K562 (cell line): ENCODE measurements around the gene NAGLU. TPM values are rescaled to one million over a fixed set of nuclear protein-coding genes. Genes with fewer than 3 reads are reported as not detected.

ENCODE experiments used
- BMI1 ChIP-seq: fragments of 150-350 bp; IDR thresholded peaks from 2 replicates; pipeline ENCODE4 v1.6.1; 2014; ENCODE audit warnings: low read length
- CEBPG ChIP-seq, 3 experiments: fragments of 200-800 bp in 1 of 3; sonication (Bioruptor generic) in 1 of 3; sonication (generic) in 1 of 3; formaldehyde crosslinking in 1 of 3; IDR thresholded peaks in 2 of 3; conservative IDR thresholded peaks in 1 of 3; 2 replicates each; pipeline versions ENCODE4 v1.6.1 to v1.8.0; 2016 to 2022; ENCODE audit warnings: missing compliant biosample characterization in 2 of 3, missing genetic modification characterization in 2 of 3, mild to moderate bottlenecking in 1 of 3, missing genetic modification reagents in 1 of 3
- CSDE1 ChIP-seq, 2 experiments: fragments of 450-650 bp; IDR thresholded peaks; 2 replicates each; pipeline ENCODE4 v1.6.1; 2016; ENCODE audit warnings: mild to moderate bottlenecking in 1 of 2
- ESRRA ChIP-seq: fragments of 450-650 bp; IDR thresholded peaks from 2 replicates; pipeline ENCODE4 v1.6.1; 2014; ENCODE audit warnings: low read depth, mild to moderate bottlenecking, moderate library complexity, borderline replicate concordance
- ETV1 ChIP-seq: fragments of 450-650 bp; conservative IDR thresholded peaks from 2 replicates; pipeline ENCODE4 v1.6.1; 2016; ENCODE audit warnings: missing genetic modification characterization, control low read depth, low read depth, missing compliant biosample characterization
- GABPB2 ChIP-seq: fragments of 250-450 bp; sonication (Bioruptor Pico); conservative IDR thresholded peaks from 2 replicates; pipeline ENCODE4 v1.5.1; 2021; ENCODE audit warnings: mild to moderate bottlenecking
- PCBP1 ChIP-seq: fragments of 200-400 bp; formaldehyde crosslinking; IDR thresholded peaks from 2 replicates; pipeline ENCODE4 v1.6.1; 2018; ENCODE audit warnings: mild to moderate bottlenecking, low read depth, low read length; ENCODE audit not compliant: poor library complexity, severe bottlenecking
- POLR2A ChIP-seq: fragments of 450-650 bp; conservative IDR thresholded peaks from 2 replicates; pipeline ENCODE4 v1.6.1; 2016
- RB1 ChIP-seq: fragments of 450-650 bp; IDR thresholded peaks from 2 replicates; pipeline ENCODE4 v1.6.1; 2017; ENCODE audit warnings: low read depth, mild to moderate bottlenecking
- SMAD1 ChIP-seq: fragments of 150-350 bp; IDR thresholded peaks from 2 replicates; pipeline ENCODE4 v1.6.1; 2014; ENCODE audit warnings: low read length, low read depth; ENCODE audit not compliant: partially characterized antibody
- ZNF146 ChIP-seq: IDR thresholded peaks from one replicate; pipeline ENCODE4 v1.6.1; 2018; ENCODE audit warnings: missing compliant biosample characterization; ENCODE audit not compliant: unreplicated experiment
- polyA plus RNA-seq, 8 experiments: library from polyadenylated mRNA; depleted of rRNA in 4 of 8; stranded (reverse) in 5 of 8; unstranded in 3 of 8; fragments of >200 nt; fragmentation: Nextera tagmentation in 2 of 8; fragmentation: Illumina TruSeq in 1 of 8; extraction: Ambion mirVana in 2 of 8; extraction: Trizol in 1 of 8; gene quantifications; 2 replicates each; pipeline versions ENCODE4 v1.2.1 to v1.2.3, GENCODE V29; 2011 to 2014; ENCODE audit warnings: inconsistent platforms in 1 of 8, missing spikeins in 1 of 8
- total RNA-seq, 7 experiments: library from RNA; depleted of rRNA in 6 of 7; stranded (reverse); fragments of >200 nt in 6 of 7; fragmentation: Illumina TruSeq in 2 of 7; extraction: Trizol in 2 of 7; gene quantifications; 2 replicates each; pipeline versions ENCODE4 v1.2.1 to v1.2.3, GENCODE V29; 2011 to 2021; ENCODE audit warnings: low replicate concordance in 1 of 7
- TF ChIP-seq, protein P1 (sequence below), 2 experiments: IDR thresholded peaks in 1 of 2; conservative IDR thresholded peaks in 1 of 2; 2 replicates each; pipeline ENCODE4 v1.6.1; 2016; ENCODE audit warnings: low read depth in 2 of 2, mild to moderate bottlenecking in 1 of 2, missing compliant biosample characterization in 1 of 2, missing genetic modification characterization in 1 of 2, moderate library complexity in 1 of 2
- TF ChIP-seq, protein P2 (sequence below): fragments of 250-450 bp; sonication (Bioruptor Pico); IDR thresholded peaks from 2 replicates; pipeline ENCODE4 v1.4.0; 2020; ENCODE audit warnings: mild to moderate bottlenecking, moderate library complexity, borderline replicate concordance
- TF ChIP-seq, protein P3 (sequence below): fragments of 450-650 bp; formaldehyde crosslinking; IDR thresholded peaks from 2 replicates; pipeline ENCODE4 v1.4.0; 2020; ENCODE audit warnings: mild to moderate bottlenecking, moderate library complexity
- TF ChIP-seq, protein P4 (sequence below): fragments of 450-650 bp; IDR thresholded peaks from 2 replicates; pipeline ENCODE4 v1.6.1; 2016; ENCODE audit warnings: antibody characterized with exemption
- TF ChIP-seq, protein P5 (sequence below): sonication (generic); IDR thresholded peaks from 2 replicates; pipeline ENCODE4 v1.6.1; 2016

Gene NAGLU
- total and polyA plus RNA-seq, 9 of the 15 experiments (the other 6 are each of a cell fraction or from before 2014, with no cell fraction given), result 0.04 to 21.5 (median 8.5) TPM

DNA sequence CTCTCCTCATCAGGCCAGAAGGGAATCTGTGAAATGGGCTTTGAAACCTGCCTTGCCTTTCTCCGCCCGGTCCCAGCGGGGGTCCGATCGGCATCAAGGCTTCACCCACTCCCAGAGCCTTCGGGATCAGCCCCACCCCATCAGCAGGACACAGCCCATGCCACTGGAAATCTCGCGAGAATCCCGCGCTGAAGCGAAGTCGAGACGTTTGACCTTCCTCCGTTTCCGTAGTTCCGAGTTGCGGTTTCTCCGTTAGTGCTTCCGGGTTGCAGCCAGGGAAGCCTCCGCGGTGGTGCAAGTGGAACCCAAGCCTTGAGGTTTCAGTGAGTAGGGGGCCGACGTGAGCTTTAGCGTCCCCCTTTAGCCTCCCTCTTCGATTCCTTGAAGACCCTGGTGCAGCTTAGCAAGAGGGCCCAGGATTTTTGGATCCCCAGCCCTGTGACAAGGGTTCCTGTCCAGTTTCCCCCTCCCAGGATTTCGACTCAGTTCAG lies 25.9 kb downstream of the NAGLU start, which contains the start of gene COASY (continued):
- TF ChIP-seq, protein P1, sequence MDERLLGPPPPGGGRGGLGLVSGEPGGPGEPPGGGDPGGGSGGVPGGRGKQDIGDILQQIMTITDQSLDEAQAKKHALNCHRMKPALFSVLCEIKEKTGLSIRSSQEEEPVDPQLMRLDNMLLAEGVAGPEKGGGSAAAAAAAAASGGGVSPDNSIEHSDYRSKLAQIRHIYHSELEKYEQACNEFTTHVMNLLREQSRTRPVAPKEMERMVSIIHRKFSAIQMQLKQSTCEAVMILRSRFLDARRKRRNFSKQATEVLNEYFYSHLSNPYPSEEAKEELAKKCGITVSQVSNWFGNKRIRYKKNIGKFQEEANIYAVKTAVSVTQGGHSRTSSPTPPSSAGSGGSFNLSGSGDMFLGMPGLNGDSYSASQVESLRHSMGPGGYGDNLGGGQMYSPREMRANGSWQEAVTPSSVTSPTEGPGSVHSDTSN (CRISPR knock-in tag; IDR thresholded peaks at IDR 0.05; ENCODE audit: low read depth), result no peak
- TF ChIP-seq, protein P1 (tag; conservative IDR thresholded peaks at IDR 0.05; ENCODE audit: low read depth), result no peak
- TF ChIP-seq, protein P2, sequence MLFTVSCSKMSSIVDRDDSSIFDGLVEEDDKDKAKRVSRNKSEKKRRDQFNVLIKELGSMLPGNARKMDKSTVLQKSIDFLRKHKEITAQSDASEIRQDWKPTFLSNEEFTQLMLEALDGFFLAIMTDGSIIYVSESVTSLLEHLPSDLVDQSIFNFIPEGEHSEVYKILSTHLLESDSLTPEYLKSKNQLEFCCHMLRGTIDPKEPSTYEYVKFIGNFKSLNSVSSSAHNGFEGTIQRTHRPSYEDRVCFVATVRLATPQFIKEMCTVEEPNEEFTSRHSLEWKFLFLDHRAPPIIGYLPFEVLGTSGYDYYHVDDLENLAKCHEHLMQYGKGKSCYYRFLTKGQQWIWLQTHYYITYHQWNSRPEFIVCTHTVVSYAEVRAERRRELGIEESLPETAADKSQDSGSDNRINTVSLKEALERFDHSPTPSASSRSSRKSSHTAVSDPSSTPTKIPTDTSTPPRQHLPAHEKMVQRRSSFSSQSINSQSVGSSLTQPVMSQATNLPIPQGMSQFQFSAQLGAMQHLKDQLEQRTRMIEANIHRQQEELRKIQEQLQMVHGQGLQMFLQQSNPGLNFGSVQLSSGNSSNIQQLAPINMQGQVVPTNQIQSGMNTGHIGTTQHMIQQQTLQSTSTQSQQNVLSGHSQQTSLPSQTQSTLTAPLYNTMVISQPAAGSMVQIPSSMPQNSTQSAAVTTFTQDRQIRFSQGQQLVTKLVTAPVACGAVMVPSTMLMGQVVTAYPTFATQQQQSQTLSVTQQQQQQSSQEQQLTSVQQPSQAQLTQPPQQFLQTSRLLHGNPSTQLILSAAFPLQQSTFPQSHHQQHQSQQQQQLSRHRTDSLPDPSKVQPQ (CRISPR knock-in tag), result no peak
- TF ChIP-seq, protein P3, sequence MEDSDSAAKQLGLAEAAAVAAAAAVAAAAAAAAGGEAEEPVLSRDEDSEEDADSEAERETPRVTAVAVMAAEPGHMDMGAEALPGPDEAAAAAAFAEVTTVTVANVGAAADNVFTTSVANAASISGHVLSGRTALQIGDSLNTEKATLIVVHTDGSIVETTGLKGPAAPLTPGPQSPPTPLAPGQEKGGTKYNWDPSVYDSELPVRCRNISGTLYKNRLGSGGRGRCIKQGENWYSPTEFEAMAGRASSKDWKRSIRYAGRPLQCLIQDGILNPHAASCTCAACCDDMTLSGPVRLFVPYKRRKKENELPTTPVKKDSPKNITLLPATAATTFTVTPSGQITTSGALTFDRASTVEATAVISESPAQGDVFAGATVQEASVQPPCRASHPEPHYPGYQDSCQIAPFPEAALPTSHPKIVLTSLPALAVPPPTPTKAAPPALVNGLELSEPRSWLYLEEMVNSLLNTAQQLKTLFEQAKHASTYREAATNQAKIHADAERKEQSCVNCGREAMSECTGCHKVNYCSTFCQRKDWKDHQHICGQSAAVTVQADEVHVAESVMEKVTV (CRISPR knock-in tag), result no peak
- TF ChIP-seq RB1, result no peak
- TF ChIP-seq GABPB2 (CRISPR knock-in tag), result no peak
- peak; percentile 98; the same call in 1 of the 2 replicates for TF ChIP-seq ESRRA
- TF ChIP-seq SMAD1, result no peak
- TF ChIP-seq CSDE1 (IDR thresholded peaks at IDR 0.05), result no peak
- TF ChIP-seq, protein P4, sequence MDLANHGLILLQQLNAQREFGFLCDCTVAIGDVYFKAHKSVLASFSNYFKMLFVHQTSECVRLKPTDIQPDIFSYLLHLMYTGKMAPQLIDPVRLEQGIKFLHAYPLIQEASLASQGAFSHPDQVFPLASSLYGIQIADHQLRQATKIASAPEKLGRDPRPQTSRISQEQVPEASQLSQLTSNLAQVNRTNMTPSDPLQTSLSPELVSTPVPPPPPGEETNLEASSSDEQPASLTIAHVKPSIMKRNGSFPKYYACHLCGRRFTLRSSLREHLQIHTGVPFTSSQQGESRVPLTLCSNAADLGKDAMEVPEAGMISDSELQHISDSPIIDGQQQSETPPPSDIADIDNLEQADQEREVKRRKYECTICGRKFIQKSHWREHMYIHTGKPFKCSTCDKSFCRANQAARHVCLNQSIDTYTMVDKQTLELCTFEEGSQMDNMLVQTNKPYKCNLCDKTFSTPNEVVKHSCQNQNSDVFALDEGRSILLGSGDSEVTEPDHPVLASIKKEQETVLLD, result no peak
- no peak for TF ChIP-seq CEBPG (CRISPR knock-in tag; IDR thresholded peaks at IDR 0.05)
- no peak for TF ChIP-seq CEBPG (tag; conservative IDR thresholded peaks at IDR 0.05 in 1 of 2, IDR thresholded peaks at IDR 0.05 in 1 of 2)
- TF ChIP-seq POLR2A, result peak; percentile 85
- TF ChIP-seq PCBP1, result no peak
- TF ChIP-seq, protein P5, sequence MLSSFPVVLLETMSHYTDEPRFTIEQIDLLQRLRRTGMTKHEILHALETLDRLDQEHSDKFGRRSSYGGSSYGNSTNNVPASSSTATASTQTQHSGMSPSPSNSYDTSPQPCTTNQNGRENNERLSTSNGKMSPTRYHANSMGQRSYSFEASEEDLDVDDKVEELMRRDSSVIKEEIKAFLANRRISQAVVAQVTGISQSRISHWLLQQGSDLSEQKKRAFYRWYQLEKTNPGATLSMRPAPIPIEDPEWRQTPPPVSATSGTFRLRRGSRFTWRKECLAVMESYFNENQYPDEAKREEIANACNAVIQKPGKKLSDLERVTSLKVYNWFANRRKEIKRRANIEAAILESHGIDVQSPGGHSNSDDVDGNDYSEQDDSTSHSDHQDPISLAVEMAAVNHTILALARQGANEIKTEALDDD, result peak; percentile 73; the same call in 1 of the 2 replicates
- no peak for TF ChIP-seq ZNF146 (CRISPR knock-in tag)
- TF ChIP-seq ETV1 (tag), result peak; percentile 77
- no peak for TF ChIP-seq BMI1
